HG03175 (cell line): ENCODE data around the gene TMEM150B.

Experiments
- ATAC-seq: cut with Tn5 transposase; IDR thresholded peaks from one replicate; pipeline ENCODE4 v1.9.1; 2021; ENCODE audit warnings: mild to moderate bottlenecking, moderate library complexity; ENCODE audit not compliant: unreplicated experiment

TMEM150B gene

DNA sequence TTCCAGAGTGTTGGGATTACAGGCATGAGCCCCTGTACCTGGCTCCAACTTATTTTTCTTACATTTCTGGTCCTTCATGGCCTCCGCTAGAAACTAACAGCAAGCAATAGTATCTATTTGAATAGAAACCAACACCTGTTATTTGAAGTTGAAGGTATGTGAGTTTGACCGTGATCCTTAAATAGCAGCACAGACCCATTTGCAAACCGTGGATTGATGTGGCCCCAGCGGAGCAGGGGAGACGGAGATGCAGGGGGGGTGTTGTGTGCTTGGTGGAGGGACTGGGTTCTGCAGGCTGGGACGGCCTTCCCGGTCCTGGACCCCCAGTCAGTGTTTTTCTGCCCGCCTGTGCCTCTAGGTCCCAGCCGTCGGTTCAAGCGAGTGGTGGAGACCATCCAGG lies 16.9 kb downstream of the TMEM150B start:
- no peak for ATAC-seq

DNA sequence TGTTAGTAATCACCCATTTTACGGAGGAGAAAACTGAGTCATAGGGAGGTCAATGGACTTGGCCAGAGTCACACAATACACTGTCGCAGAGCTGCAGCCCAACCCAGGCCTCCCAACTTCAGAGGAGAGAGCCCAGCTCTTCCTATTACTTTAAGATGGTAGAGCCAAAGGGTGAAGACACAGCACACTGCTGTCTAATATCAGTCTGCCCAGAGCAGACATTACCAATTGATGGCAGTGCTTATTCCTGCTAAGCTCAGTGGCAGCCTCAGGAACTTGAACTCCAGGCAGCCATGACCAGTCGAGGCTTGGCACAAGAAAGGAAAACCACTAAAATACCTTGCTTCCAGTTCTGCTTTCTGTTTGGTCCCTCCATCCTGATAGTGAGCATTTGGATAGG lies 18.4 kb downstream of the TMEM150B start:
- no peak for ATAC-seq

DNA sequence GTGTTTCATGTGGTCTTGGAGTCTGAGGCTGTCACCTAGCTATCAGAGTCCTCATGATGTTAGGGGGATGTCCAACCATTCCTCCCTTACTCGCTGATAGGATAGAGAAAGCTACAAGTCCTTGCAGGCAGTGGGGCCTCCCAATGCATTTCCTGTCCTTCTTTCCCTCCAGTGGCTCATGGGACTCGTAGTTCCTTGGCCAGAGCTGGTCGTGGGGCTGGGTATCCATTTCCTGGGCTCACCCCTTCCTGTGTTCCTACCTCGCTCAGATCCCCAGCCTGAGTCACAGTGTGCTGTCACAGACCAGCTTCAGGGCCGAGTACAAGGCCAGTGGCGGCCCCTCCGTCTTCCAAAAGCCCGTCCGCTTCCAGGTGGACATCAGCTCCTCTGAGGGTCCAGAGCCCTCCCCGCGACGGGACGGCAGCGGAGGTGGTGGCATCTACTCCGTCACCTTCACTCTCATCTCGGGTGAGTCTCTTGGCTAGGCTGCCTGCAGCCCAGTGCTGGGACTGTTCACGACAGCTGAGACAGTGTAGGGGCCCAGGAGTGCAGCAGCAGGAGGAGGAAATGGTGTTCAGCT lies 19.1 kb downstream of the TMEM150B start:
- no peak for ATAC-seq

DNA sequence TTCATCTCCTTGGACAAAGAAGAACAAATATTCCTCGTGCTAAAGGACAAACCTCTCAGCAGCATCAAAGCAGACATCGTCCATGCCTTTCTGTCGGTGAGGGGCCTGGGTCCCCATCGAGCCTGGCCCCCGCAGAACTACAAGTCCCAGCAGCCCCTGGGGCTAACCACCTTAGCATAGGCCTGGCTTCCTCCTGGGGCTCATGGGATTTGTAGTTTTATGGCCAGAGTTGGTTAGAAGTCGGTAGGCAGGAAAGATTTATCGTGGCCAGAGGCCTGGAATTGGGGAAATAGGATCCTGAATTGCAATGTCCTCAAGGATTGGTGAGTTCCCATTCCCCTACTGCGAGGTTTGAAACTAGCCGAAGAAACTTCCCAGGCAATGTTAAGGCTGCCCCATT lies 19.6 kb downstream of the TMEM150B start:
- no peak for ATAC-seq

DNA sequence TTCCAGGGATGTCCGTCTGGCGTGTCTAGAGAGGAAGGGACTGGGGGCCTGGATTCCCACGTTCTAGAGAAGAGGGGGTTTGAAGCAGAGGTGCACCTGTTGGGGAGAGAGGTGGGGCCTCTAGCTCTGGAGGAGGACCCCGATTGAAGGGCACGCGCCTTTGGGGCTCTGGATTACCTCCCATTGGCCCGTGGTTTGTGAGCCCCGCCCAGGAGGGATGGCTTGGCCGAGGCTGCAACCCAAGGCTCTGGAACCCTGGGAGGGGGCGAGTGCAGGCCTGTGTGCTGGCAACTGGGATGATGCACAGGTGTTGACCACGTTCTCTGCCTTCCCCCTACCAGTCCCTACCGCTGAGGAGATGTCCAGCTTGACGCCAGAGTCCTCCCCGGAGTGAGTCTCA lies 20.2 kb downstream of the TMEM150B start:
- ATAC-seq = no peak

DNA sequence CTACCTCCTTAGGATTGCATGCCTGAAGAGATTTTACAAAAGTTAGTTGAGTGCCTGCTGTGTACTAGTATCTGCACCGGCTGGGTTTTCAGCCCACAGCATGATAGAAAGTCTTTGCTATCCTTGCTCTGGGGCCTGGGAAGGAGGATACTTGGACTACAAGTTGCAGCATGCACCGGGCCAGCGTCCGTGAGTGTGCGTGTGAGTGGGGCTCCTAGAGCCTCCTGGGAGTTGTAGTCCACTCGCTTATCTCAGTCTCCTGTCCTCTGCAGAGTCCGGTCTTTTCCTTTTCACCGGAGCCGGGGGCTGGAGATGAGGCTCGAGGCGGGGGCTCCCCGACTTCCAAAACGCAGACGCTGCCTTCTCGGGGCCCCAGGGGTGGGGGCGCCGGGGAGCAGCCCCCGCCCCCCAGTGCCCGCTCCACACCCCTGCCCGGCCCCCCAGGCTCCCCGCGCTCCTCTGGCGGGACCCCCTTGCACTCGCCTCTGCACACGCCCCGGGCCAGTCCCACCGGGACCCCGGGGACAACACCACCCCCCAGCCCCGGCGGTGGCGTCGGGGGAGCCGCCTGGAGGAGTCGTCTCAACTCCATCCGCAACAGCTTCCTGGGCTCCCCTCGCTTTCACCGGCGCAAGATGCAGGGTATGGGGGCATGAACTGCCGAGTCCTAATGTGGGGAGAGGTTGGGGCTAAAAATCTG lies 20.7 kb downstream of the TMEM150B start:
- ATAC-seq = no peak

DNA sequence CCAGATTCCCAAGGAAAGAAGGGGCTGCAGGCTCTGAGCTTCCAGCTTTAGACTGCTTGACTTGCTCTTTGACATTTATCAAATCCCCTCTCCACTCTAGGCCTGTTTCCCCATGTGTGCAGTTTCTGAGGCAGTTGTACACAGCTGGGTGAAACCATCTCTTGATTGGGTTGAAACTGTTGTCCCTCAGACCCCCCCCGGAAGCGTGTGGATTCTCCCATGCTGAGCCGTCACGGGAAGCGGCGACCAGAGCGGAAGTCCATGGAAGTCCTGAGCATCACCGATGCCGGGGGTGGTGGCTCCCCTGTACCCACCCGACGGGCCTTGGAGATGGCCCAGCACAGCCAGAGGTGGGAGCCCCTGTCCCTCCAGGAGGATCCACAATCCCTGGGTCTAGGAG lies 21.7 kb downstream of the TMEM150B start:
- ATAC-seq = no peak

DNA sequence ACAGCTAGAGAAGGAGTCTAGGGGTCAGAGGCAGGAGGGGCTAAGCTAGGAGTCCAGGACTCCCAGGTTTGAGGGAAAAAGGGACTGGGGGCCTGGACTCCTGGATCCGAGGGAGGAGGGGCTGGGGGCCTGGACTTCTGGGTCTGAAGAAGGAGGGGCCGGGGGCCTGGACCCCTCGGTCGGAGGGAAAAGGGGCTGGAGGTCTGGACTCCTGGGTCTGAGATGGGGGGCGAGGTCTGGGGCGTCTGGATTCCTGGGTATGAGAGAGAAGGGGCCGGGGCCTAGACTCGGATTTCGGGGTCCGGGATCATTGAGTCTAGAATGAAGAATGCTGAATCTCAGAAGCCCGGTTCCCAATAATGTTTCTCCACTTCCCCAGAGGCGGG lies 22.8 kb downstream of the TMEM150B start:
- no peak for ATAC-seq

DNA sequence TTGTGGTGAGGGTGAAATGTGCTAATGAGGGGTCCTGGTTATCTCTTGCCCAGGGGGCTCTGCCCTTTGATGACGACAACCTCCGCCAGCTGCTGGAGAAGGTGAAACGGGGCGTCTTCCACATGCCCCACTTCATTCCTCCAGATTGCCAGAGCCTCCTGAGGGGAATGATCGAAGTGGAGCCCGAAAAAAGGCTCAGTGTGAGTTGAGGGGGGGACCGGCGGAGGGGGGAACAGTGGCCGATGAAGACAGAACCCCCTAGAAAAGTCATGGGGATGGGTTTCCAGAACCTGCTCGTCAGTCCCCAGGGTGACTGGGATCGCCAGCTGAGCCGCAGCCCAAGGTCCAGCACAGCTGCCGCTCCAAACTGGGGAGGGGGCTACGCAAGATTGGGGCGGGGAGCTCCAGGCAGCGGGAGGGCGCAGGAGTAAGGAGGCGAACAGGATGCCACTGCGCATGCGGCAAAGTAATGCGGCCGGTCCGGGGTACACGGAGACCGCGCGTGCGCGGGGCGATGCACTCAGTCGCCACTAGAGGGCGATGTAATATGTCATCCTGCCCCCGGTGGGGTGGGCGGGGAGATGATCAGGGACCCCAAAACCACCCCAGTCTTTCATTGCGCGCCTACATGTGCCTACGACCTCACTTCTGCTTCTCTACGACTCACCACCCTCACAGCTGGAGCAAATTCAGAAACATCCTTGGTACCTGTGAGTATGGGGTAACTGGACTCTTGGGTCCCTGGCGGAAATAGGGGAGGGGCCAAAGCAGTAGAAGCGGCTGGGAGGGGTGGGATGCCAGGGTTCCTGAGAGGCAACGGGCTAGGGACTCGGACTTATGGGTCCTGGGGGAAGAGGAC lies 23.5 kb downstream of the TMEM150B start:
- ATAC-seq = peak; percentile 67

DNA sequence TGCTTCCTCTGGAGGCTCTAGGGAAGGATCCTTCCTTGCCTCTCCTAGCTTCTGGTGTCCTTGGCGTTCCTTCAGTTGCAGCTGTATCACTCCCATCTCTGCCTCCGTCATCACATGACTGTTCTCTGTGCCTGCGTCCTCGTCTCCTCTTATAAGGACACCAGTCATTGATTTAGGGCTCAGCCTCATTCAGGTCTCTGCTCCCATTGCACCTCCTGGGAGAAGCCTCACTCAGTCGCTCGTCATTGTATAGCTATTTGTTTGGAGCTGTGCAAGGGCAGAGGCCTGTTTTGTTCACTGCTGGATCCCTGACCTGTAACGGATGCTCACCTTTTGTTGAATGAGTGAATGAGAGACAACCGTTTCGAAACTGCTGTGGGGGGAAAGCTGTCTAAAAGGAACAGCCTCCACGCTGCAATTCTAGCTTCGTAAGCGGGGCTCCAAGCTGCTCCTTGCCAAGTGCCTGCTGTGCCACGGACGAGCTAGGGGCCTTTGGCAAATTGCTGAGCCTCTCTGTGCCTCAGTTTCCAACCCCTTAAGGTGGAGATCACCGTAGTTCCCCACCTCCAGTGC lies 24.2 kb downstream of the TMEM150B start:
- ATAC-seq = no peak

DNA sequence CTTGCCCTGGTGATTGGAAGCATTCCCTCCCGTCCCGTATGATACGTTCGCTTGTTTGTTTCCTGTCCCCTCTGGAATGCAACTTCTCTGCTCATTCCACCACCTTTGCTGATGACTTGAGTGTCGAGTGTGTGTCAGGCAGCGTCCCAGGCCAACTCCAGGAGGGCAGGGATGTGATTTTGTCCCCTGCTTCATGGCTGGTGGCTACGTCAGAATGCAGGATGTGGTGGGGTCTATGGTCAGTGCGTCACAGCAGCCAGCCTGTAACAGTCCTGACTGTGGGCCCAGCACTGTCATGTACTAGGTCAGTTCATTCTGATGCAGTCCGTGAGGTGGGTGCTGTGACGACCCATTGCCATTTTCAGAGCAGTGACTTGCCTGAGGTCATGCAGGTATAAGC lies 25.1 kb downstream of the TMEM150B start:
- ATAC-seq = no peak

DNA sequence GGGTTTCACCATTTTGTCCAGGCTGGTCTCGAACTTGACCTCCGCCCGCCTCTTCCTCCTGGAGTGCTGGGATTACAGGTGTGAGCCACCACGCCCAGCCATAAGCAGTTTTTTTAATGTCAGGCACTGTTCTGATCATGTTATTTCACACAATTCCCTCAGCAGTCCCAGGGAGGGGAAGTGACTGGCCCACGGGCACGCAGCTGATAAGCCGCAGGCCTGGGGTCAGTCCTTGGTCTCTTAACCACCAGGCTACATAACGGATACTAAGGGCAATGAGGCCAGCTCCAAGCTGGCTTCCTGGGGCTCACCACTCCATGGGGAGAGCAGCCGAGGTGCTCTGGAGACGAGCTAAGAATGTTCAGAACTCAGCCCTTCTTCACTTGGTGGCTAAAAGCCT lies 27.9 kb downstream of the TMEM150B start:
- no peak for ATAC-seq

DNA sequence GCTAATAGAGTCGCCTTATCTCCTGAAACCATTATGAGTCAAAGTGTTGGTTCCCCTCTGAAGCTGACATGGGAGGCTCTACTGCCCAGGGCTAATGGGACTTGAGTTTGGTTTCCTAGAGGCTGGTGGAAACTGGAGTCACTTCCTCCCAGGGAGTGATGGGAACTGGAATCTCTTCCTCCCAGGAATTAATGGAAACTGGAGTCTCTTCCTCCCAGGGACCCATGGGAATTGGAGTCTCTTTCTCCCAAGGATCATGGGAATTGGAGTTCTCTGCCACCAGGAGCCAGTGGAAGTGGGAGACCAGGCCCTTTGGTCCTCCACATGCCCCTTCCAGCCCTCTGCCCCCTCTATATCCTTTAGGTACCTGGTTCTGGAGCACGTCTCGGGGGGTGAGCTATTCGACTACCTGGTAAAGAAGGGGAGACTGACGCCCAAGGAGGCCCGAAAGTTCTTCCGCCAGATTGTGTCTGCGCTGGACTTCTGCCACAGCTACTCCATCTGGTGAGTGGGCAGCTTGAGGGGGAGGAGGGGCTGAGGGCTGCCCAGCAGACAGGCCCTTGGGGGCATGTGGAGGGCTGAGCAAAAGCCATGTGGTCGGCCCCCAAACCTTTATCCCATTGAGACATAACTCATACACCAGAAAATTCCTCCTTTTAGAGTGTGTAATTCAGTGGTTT lies 35.9 kb downstream of the TMEM150B start:
- no peak for ATAC-seq

DNA sequence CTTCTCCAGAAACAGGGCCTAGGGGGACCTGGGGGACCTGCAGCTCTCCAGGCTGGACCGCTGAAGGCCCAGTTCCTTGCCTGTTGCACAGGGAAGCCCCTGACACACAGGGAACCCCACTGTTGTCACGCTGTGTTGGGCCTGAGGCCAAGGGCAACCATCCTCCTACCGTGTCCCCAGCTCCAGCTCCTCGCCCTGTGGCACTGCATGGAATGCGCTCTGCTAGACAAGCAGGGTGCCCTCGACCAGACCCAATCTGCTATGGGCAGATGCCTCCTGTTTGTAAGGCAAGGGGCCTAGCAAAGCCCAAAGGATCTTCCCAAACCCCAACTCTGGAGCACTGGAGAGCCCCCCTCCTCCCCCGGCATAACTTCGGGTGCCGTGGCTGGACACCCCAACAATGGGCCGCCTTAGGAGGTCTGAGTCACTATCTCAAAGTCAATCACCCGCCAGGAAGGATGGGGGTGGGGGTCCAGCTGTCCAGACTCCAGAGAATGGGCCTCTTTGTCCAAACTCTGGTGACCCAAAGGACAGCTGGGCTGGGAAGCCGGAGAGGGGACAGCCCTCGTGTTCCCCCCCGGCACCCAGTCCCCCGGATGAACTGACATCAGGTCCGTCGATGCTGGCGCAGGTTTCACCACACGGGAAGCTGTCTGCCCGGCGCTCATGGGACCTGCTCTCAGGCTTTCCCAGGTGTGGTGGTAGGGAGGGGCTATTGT lies 37.6 kb downstream of the TMEM150B start:
- no peak for ATAC-seq

DNA sequence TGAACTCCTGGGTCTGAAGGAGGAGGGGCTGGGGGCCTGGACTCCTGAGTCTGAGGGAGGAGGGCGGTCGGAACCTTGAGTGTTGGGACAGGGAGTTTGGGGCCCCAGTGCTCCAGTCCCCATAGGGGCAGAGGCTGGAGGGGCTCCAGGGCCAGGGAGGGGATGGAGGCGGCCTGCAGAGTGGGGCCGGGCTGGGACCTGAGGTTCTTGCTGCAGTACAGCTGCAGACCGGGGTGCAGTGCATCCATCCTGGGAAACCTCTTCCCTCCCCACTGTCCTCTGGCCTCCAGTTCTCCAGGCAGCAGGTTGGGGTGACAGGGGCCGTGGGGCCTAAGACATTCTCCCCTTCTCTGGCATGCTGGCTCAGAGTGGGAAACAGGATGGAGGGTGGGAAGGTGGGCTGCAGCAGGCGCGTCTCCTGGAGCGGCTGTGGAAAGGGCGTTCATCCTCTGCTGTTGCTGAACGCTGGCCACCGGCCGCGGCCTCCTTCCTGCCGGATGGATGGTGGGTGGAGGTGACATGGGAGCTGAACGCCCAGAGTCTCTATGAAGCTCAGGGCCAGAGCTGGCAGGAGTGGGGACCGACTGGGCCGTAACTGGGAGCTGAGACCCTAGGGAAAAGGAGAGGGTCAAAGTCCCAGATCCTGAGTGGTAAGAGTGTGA lies 39.8 kb downstream of the TMEM150B start:
- ATAC-seq = no peak

DNA sequence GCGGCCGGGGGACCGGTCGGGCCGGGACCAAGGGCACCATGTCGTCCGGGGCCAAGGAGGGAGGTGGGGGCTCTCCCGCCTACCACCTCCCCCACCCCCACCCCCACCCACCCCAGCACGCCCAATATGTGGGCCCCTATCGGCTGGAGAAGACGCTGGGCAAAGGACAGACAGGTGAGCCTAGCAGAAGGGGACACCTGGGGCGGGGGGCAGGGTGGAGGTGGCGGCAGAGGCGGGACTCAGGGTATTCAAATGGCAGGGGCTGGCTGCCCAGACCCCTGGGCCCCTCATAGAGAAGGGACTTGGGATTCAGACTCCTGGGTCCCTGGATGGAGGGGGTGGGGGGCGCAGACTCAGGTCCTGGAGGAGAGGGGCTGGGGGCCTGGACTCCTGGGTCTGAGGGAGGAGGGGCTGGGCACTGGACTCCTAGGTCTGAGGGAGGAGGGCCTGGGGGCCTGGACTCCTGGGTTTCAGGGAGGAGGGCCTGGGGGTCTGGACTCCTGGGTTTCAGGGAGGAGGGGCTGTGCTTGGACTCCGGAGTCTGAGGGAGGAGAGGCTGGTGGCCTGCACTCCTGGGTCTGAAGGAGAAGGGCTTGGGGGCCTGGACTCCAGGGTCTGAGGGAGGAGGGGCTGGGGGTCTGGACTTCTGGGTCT lies 40.6 kb downstream of the TMEM150B start:
- no peak for ATAC-seq

DNA sequence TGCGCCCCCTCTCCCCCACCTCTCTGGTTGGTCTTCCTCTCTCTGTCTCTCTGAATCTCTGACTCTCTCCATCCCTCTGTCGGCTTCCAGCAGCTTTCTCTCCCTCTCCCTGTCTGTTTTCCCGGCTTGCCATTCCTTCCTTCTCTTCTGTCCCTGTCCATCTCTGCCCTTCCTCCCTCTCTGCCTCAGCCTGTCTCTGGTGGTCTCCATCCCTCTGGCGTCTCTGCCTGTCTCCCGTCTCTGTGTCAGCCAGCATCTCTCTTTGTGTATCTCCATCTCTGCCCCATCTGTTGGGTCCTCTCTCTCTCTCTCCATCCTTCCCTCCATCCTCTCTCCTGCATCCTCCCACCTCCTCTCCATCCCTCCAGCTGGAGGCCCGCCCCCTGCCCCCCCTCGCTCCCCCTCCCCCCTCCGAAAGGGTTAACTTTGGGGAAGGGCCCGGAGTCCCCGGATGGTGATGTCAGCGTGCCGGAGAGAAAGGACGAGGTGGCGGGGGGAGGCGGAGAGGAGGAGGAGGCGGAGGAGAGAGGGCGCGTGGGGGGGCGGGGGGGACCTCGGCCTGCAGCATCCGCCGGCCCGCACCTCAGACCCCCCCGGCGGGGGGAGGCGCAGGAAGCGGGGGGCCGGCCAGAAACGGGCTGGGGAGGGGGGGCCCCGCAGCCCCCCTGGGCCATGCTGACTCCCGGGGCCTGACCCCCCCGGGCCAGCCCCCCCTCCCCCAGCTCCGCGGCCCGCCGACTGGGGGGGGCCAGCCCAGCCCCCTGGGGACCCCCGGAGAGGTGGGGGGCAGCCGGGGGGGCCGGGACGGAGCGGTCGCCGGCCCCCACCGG lies 41.4 kb downstream of the TMEM150B start, which contains the start of gene BRSK1:
Gene BRSK1 (plus strand): TSS at position 450 of the 830 bp plus-strand sequence. CDS start 446 bp downstream, outside the sequence.
- no peak for ATAC-seq
